ENCODE measurements around the gene MESP1. TPM values are rescaled to one million over a fixed set of nuclear protein-coding genes. Genes with fewer than 3 reads are reported as not detected.

The MESP1 gene
- total RNA-seq, 1 donor from 2014 or later, result not detected

GRCh38 chr15:89724621-89725020 is 26.4 kb downstream of the MESP1 start:
- DNase-seq (ENCODE audit: low spot score), result no peak
- peaks cover 5% of the 10 kb centered on the region for H3K27me3 ChIP-seq
- no peaks in the 10 kb centered on the region for H3K9me3 ChIP-seq (ENCODE audit: low read depth)
- no peaks in the 10 kb centered on the region for H3K36me3 Mint-ChIP-seq
- no peak overlapping the region for H3K27ac ChIP-seq
- H3K9me3 Mint-ChIP-seq, result peaks cover 3% of the 10 kb centered on the region
- H3K4me3 Mint-ChIP-seq, result no peak overlapping the region
- no peaks in the 10 kb centered on the region for H3K36me3 ChIP-seq
- H3F3A ChIP-seq (ENCODE audit: low read depth), result no peaks in the 10 kb centered on the region
- no peak overlapping the region for H3K9ac ChIP-seq
- no peaks in the 10 kb centered on the region for H4K20me1 ChIP-seq (ENCODE audit: low read depth)
- no peak overlapping the region for H3K4me3 ChIP-seq
- H2AFZ ChIP-seq (replicated peaks), result no peak overlapping the region
- peaks cover 10% of the 10 kb centered on the region for H3K27me3 Mint-ChIP-seq (ENCODE audit: insufficient read depth, low read depth)
- TF ChIP-seq EZH2phosphoT487 (IDR thresholded peaks at IDR 0.05) (no peak), EZH2 (IDR thresholded peaks at IDR 0.05) (no peak), CTCF (IDR thresholded peaks at IDR 0.05) (no peak)
- no peaks in the 10 kb centered on the region for H3K79me2 ChIP-seq (ENCODE audit: low read depth)
- H3K4me1 ChIP-seq, result no peaks in the 10 kb centered on the region
- no peaks in the 10 kb centered on the region for H3K4me1 Mint-ChIP-seq
- H3K4me2 ChIP-seq, result no peak overlapping the region
- H3K27ac Mint-ChIP-seq, result no peak overlapping the region

- peaks cover 5% of the 10 kb centered on the region for H3K27me3 ChIP-seq
- Mint-ChIP-seq H3K27ac (no peak overlapping the region), H3K4me3 (no peak overlapping the region), H3K9me3 (peaks cover 3% of the 10 kb centered on the region), H3K36me3 (no peaks in the 10 kb centered on the region), H3K27me3 (ENCODE audit: insufficient read depth, low read depth) (peaks cover 6% of the 10 kb centered on the region), H3K4me1 (no peaks in the 10 kb centered on the region)
- H3K4me1 ChIP-seq, result no peaks in the 10 kb centered on the region
- H3K9ac ChIP-seq, result no peak overlapping the region
- no peak overlapping the region for H3K4me2 ChIP-seq
- no peak for DNase-seq (ENCODE audit: low spot score)
- no peaks in the 10 kb centered on the region for H3K36me3 ChIP-seq
- H3K4me3 ChIP-seq, result no peak overlapping the region
- no peaks in the 10 kb centered on the region for H3F3A ChIP-seq (ENCODE audit: low read depth)
- no peaks in the 10 kb centered on the region for H3K79me2 ChIP-seq (ENCODE audit: low read depth)
- no peaks in the 10 kb centered on the region for H3K9me3 ChIP-seq (ENCODE audit: low read depth)
- H3K27ac ChIP-seq, result no peak overlapping the region
- no peak for TF ChIP-seq EZH2phosphoT487 (IDR thresholded peaks at IDR 0.05)
- TF ChIP-seq EZH2 (IDR thresholded peaks at IDR 0.05), result no peak
- TF ChIP-seq CTCF (IDR thresholded peaks at IDR 0.05), result no peak
- H4K20me1 ChIP-seq (ENCODE audit: low read depth), result no peaks in the 10 kb centered on the region
- H2AFZ ChIP-seq (replicated peaks), result no peak overlapping the region
Measured at GRCh38 chr15:89723031-89723430, 28.0 kb downstream of the MESP1 start.

GRCh38 chr15:89714775-89715174 is 36.3 kb downstream of the MESP1 start:
- TF ChIP-seq EZH2 (IDR thresholded peaks at IDR 0.05), result no peak
- TF ChIP-seq EZH2phosphoT487 (IDR thresholded peaks at IDR 0.05), result no peak
- no peak for TF ChIP-seq CTCF (IDR thresholded peaks at IDR 0.05)
- no peaks in the 10 kb centered on the region for H4K20me1 ChIP-seq (ENCODE audit: low read depth)
- Mint-ChIP-seq H3K4me3 (no peak overlapping the region), H3K36me3 (no peaks in the 10 kb centered on the region), H3K27me3 (ENCODE audit: insufficient read depth, low read depth) (no peaks in the 10 kb centered on the region), H3K4me1 (no peaks in the 10 kb centered on the region), H3K9me3 (no peaks in the 10 kb centered on the region), H3K27ac (no peak overlapping the region)
- no peaks in the 10 kb centered on the region for H3K4me1 ChIP-seq
- H3K4me3 ChIP-seq, result no peak overlapping the region
- no peaks in the 10 kb centered on the region for H3K79me2 ChIP-seq (ENCODE audit: low read depth)
- no peak overlapping the region for H3K4me2 ChIP-seq
- no peak for DNase-seq (ENCODE audit: low spot score)
- no peak overlapping the region for H3K27ac ChIP-seq
- peaks cover 7% of the 10 kb centered on the region for H3K27me3 ChIP-seq
- H3K9me3 ChIP-seq (ENCODE audit: low read depth), result no peaks in the 10 kb centered on the region
- H3F3A ChIP-seq (ENCODE audit: low read depth), result no peaks in the 10 kb centered on the region
- no peaks in the 10 kb centered on the region for H3K36me3 ChIP-seq
- H2AFZ ChIP-seq (replicated peaks), result no peak overlapping the region
- H3K9ac ChIP-seq, result no peak overlapping the region

All from neural progenitor cell (in vitro differentiated cells).